ENCODE data around the gene CPM.

DNA sequence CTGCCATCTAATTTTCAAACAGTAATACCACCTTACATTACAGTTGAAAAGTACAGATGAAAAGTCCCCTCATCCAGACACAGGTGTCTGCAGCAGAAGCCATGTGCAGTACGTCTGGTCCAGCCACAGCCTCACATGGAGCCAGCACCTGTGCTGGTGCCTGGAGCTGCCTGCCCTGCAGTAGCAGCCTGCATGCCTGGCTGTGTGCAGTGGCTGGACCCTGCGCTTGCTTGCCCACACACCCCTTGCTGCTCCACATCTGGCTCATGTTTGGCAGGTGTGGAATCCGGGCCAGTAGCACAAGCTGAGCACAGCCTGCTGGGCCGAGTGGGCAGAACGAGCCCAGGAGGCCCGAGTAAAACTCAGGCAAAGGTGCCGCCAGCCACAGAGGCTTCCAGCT lies 21.8 kb upstream of the CPM start:
- no peak for TF ChIP-seq SIN3A (IDR thresholded peaks at IDR 0.05; ENCODE audit: borderline replicate concordance, insufficient read depth, low read length)
- no peak for TF ChIP-seq TAF1 (IDR thresholded peaks at IDR 0.05; ENCODE audit: borderline replicate concordance, insufficient read depth, low read length)

Measured in PFSK-1 (cell line).